Body of pancreas (tissue), 4 donors: ENCODE measurements around the gene IL3.

Experiments used
- POLR2A ChIP-seq, 3 donors: fragments of 450-650 bp; IDR thresholded peaks; one replicate each; pipeline ENCODE4 v1.6.1; 2016; ENCODE audit warnings: antibody characterized with exemption in 3 of 3, mild to moderate bottlenecking in 2 of 3
- TF ChIP-seq, protein P1 (sequence below), 7 experiments: fragments of 450-650 bp in 4 of 7; fragments of 200-600 bp in 3 of 7; sonication (generic) in 3 of 7; IDR thresholded peaks; one replicate each; pipeline ENCODE4 v1.5.1; 2016 to 2019; ENCODE audit warnings: antibody characterized with exemption in 7 of 7

DNA sequence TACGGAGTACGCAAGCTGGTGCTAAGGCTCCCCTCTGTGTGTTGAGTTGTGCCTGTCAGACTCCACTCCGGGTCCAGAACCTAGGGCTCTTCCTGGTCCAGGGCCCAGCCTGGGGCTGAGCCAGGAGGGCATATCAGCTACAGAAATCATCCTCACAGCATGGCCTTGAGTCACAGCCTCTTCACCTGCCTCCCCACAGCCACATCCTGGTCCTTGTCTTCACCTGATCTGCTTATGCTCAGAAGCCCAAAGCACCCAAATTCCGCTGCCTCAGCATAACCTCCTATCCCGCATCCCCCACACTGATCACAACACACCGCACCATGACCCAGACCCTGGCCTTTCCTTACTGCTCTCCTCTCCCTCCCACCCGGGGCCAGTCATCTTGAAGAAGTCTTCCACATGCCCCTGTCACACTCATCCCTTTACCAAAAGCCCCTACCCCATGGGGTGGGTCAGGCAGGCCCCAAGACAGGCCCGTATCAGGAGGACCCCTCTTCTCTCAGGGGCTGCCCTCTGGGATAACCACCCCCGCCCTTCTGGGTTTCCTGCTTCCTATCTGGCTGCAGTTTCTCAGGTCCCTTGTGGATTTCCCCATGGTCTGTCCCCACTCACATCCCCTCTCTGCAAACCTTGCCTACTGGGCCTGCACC is 1.3 kb upstream of the IL3 start:
- TF ChIP-seq POLR2A (IDR thresholded peaks at IDR 0.05): no peak
- TF ChIP-seq, protein P1, sequence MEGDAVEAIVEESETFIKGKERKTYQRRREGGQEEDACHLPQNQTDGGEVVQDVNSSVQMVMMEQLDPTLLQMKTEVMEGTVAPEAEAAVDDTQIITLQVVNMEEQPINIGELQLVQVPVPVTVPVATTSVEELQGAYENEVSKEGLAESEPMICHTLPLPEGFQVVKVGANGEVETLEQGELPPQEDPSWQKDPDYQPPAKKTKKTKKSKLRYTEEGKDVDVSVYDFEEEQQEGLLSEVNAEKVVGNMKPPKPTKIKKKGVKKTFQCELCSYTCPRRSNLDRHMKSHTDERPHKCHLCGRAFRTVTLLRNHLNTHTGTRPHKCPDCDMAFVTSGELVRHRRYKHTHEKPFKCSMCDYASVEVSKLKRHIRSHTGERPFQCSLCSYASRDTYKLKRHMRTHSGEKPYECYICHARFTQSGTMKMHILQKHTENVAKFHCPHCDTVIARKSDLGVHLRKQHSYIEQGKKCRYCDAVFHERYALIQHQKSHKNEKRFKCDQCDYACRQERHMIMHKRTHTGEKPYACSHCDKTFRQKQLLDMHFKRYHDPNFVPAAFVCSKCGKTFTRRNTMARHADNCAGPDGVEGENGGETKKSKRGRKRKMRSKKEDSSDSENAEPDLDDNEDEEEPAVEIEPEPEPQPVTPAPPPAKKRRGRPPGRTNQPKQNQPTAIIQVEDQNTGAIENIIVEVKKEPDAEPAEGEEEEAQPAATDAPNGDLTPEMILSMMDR (IDR thresholded peaks at IDR 0.05): no peak
